ENCODE data around the gene PEX11B. TPM values are rescaled to one million over a fixed set of nuclear protein-coding genes. Genes with fewer than 3 reads are reported as not detected.

PEX11B gene
- total and polyA plus RNA-seq, 2 of the 4 experiments (the other 2 are of a cell fraction), result 15.4 to 24.3 TPM

DNA sequence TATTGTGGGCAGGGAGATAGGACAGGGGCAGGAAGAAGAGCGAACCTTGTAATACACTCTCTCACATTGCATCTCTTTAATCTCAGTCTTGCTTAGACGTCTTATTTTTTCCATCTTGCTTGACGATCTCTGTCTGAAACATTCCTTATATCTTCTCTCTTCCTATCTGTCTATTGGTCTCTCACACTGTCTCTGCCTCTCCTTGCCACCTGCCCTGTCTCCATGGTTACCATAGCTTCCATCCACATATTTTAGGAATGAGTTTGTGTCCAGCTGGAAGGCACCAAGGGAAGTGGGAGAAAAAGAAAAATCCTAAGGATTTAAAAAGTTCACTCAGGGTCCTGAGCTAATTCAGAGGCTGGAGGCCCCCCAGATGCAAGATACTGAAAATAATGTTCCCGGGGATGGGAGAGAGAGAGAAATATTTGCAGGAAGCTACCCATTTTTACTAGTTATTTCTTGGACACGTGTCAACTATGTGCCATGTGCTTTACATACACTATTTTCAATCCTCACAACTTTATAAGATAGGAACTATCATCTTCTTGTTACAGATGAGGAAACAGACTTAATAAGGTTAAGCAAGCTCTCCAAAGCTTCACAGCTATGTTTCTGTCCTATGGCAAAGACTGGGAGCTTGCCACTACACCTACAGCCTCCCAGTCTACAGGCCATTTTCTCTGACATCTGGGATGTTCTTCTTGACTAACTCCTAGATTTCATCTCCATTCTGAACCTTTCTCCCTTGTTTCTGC lies 44.9 kb upstream of the PEX11B start:
- H2AFZ ChIP-seq (replicated peaks; ENCODE audit: low read length, poor library complexity), result peak overlapping the region; percentile 92

More for the DNA sequence above, 44.9 kb upstream of the PEX11B start:
- Histone ChIP-seq H4K20me1 (ENCODE audit: insufficient read depth, low read length) (no peaks in the 10 kb centered on the region), H3K9me1 (ENCODE audit: insufficient read depth, low read length) (peaks cover 10% of the 10 kb centered on the region), H4K91ac (ENCODE audit: insufficient read depth, low read depth, low read length) (peak overlapping the region; percentile 81), H2BK120ac (ENCODE audit: low read depth, low read length) (peak overlapping the region; percentile 94), H2AK5ac (ENCODE audit: low read depth, low read length) (peak overlapping the region; percentile 98), H3K18ac (ENCODE audit: low read depth, low read length) (peak overlapping the region; percentile 46), H3K79me1 (ENCODE audit: low read depth in 1 of 2, low read length in 2 of 2) (peaks cover 0 to 44% of the 10 kb centered on the region in 2 experiments; a peak in 2 of 4 replicates), H2BK20ac (ENCODE audit: low read depth, low read length) (peak overlapping the region; percentile 86; the same call in 1 of the 2 replicates), H3K27ac (ENCODE audit: insufficient read depth, low read length) (peak overlapping the region; percentile 76), H3K23ac (ENCODE audit: low read depth, low read length) (peak overlapping the region; percentile 96), H3K4me1 (ENCODE audit: control insufficient read depth, insufficient read depth, low read length) (peaks cover 28% of the 10 kb centered on the region), H3K56ac (ENCODE audit: extremely low read depth, insufficient read depth, low read length) (peak overlapping the region; percentile 86), H3K27me3 (ENCODE audit: control insufficient read depth, insufficient read depth, low read length) (no peaks in the 10 kb centered on the region), H4K8ac (ENCODE audit: low read depth in 2 of 2, low read length in 2 of 2) (peak overlapping the region; percentile 79 to 95), H3K9me3 (ENCODE audit: control insufficient read depth, insufficient read depth, low read length) (peaks cover 2% of the 10 kb centered on the region), H3K4me2 (ENCODE audit: low read depth, low read length) (peak overlapping the region; percentile 88), H3K4ac (ENCODE audit: low read depth, low read length) (peak overlapping the region; percentile 97), H3K14ac (replicated peaks; ENCODE audit: low read depth, low read length) (peak overlapping the region; percentile 98), H4K5ac (ENCODE audit: low read depth, low read length) (peak overlapping the region; percentile 82), H3K4me3 (ENCODE audit: insufficient read depth, low read depth, low read length) (peak overlapping the region; percentile 61; the same call in 1 of the 2 replicates), H2BK15ac (ENCODE audit: low read depth, low read length) (peak overlapping the region; percentile 62; the same call in 1 of the 3 replicates), H2BK5ac (ENCODE audit: low read depth, low read length, poor library complexity, severe bottlenecking) (peak overlapping the region; percentile 76), H2AK9ac (replicated peaks; ENCODE audit: low read depth, low read length, poor library complexity) (peak overlapping the region; percentile 74), H3K9ac (ENCODE audit: low read depth, low read length) (peak overlapping the region; percentile 80), H3K36me3 (ENCODE audit: control insufficient read depth, insufficient read depth, low read length) (no peaks in the 10 kb centered on the region)
- ChIA-PET CTCF (interaction anchor here (0.8 to 2.2 kb wide), 3 partner anchors 14 to 72 kb away, joined by 3 to 18 read pairs (median 6); no protein-coding TSS in a partner anchor), POLR2A (ENCODE audit: unreplicated experiment) (interaction anchor here (0.6 to 1.8 kb wide), 3 partner anchors 36 to 44 kb away, joined by 3 to 4 read pairs (median 4); partner anchors contain the start of gene RBM8A)
- no CpG with 5 or more reads among the region's 5 CpGs for WGBS, 2 experiments (ENCODE audit: extremely low coverage in 2 of 2, insufficient read length in 1 of 2)
- ATAC-seq (ENCODE audit: low read depth), result 0 out of 2 replicates have a peak, but pooled peaks have one; percentile 1
- dilution Hi-C loops (cut with HindIII; ENCODE audit: low sequenced_read_pairs, unreplicated experiment), result no loop called here
- DNase-seq, result peak; percentile 85
- intact Hi-C loops (cut with micrococcal nuclease), result loop anchor here (1.0 to 2.0 kb wide), 3 partner anchors 14 to 37 kb away; partner anchors contain the start of genes RBM8A and TXNIP
- no TSS peak for BruUV-seq (replicated peaks)
- in situ Hi-C loops (cut with MboI; ENCODE audit: low sequenced_read_pairs), result no loop called here
- TF ChIP-seq USF2 (IDR thresholded peaks at IDR 0.05; ENCODE audit: low read depth, low read length) (peak; percentile 27; the same call in 1 of the 2 replicates), NFE2L2 (IDR thresholded peaks at IDR 0.05; ENCODE audit: low read depth, low read length) (no peak), MXI1 (IDR thresholded peaks at IDR 0.05; ENCODE audit: borderline replicate concordance, low read depth, low read length) (peak; percentile 33; the same call in 1 of the 2 replicates), MAZ (IDR thresholded peaks at IDR 0.05; ENCODE audit: borderline replicate concordance, low read depth, low read length) (no peak), SMC3 (IDR thresholded peaks at IDR 0.05; ENCODE audit: low read depth, low read length) (no peak)

Data from IMR-90 (cell line).